ENCODE data around the gene LILRB1. TPM values are rescaled to one million over a fixed set of nuclear protein-coding genes. Genes with fewer than 3 reads are reported as not detected.

LILRB1 gene
- total RNA-seq, 5 donors from 2014 or later (not counting 1 experiment from before 2014, with no cell fraction given) = 2.0 to 26.9 (median 3.6) TPM

- Mint-ChIP-seq H3K27ac (no peak overlapping the region), H3K4me1 (no peaks in the 10 kb centered on the region), H3K27me3 (peaks cover 36 to 53% of the 10 kb centered on the region in 2 donors), H3K4me3 (no peak overlapping the region), H3K36me3 (no peaks in the 10 kb centered on the region), H3K9me3 (peaks cover 5 to 22% (median 7%) of the 10 kb centered on the region in 3 donors)
- H3K4me1 ChIP-seq (ENCODE audit: control insufficient read depth in 1 of 2, extremely low read depth in 1 of 2, insufficient read depth in 2 of 2, low read length in 2 of 2) = no peaks in the 10 kb centered on the region
- CTCF ChIA-PET = no interaction called here
- no peaks in the 10 kb centered on the region for H3K9me3 ChIP-seq
- POLR2A ChIA-PET = interaction anchor here in 1 of 2 donors (0.6 kb wide), 1 partner anchor 77 kb away, joined by 3 read pairs; no protein-coding TSS in a partner anchor
- no peaks in the 10 kb centered on the region for H3K36me3 ChIP-seq (ENCODE audit: control insufficient read depth in 2 of 2, extremely low read depth in 1 of 2, insufficient read depth in 1 of 2, low read length in 1 of 2)
- DNase-seq (no peak), ATAC-seq (replicated peaks in 1 of 4) (no peak)
- no peak overlapping the region for H3K27ac ChIP-seq (ENCODE audit: low read length)
- peaks cover 0 to 33% of the 10 kb centered on the region in 2 experiments for H3K27me3 ChIP-seq (replicated peaks in 1 of 2; ENCODE audit: control insufficient read depth in 2 of 2, extremely low read depth in 1 of 2, insufficient read depth in 2 of 2, low read length in 1 of 2)
- no peak overlapping the region for H3K4me3 ChIP-seq (ENCODE audit: control insufficient read depth in 1 of 2, extremely low read depth in 1 of 2, low read length in 1 of 2)
- 85% methylated on average over 10 of the region's 15 CpGs for WGBS (ENCODE audit: insufficient coverage)
Observed at GRCh38 chr19:54608792-54609191, 21.5 kb upstream of the LILRB1 start.

- no peaks in the 10 kb centered on the region for H3K4me1 Mint-ChIP-seq
- peak overlapping the region in 1 of 2 donors; percentile 56 for H3K27ac Mint-ChIP-seq
- WGBS (ENCODE audit: insufficient coverage) = 93% methylated on average over 18 of the region's 26 CpGs
- H3K36me3 Mint-ChIP-seq = no peaks in the 10 kb centered on the region
- H3K4me3 Mint-ChIP-seq = no peak overlapping the region
- no peak overlapping the region for H3K4me3 ChIP-seq (ENCODE audit: control insufficient read depth in 1 of 2, extremely low read depth in 1 of 2, low read length in 1 of 2)
- ATAC-seq (replicated peaks in 1 of 4) (no peak), DNase-seq (no peak)
- H3K4me1 ChIP-seq (ENCODE audit: control insufficient read depth in 1 of 2, extremely low read depth in 1 of 2, insufficient read depth in 2 of 2, low read length in 2 of 2) = no peaks in the 10 kb centered on the region
- ChIA-PET CTCF (no interaction called here), POLR2A (no interaction called here)
- H3K27me3 Mint-ChIP-seq = peaks cover 36 to 48% of the 10 kb centered on the region in 2 donors
- H3K9me3 ChIP-seq = no peaks in the 10 kb centered on the region
- peaks cover 5 to 20% (median 9%) of the 10 kb centered on the region in 3 donors for H3K9me3 Mint-ChIP-seq
- no peak overlapping the region for H3K27ac ChIP-seq (ENCODE audit: low read length)
- no peaks in the 10 kb centered on the region for H3K36me3 ChIP-seq (ENCODE audit: control insufficient read depth in 2 of 2, extremely low read depth in 1 of 2, insufficient read depth in 1 of 2, low read length in 1 of 2)
- peaks cover 0 to 33% of the 10 kb centered on the region in 2 experiments for H3K27me3 ChIP-seq (replicated peaks in 1 of 2; ENCODE audit: control insufficient read depth in 2 of 2, extremely low read depth in 1 of 2, insufficient read depth in 2 of 2, low read length in 1 of 2)
Observed at GRCh38 chr19:54609356-54609791, 20.9 kb upstream of the LILRB1 start.

- peaks cover 0 to 22% of the 10 kb centered on the region in 2 experiments for H3K27me3 ChIP-seq (replicated peaks in 1 of 2; ENCODE audit: control insufficient read depth in 2 of 2, extremely low read depth in 1 of 2, insufficient read depth in 2 of 2, low read length in 1 of 2)
- Mint-ChIP-seq H3K27ac (no peak overlapping the region), H3K4me1 (peaks cover 0 to 5% (median 0%) of the 10 kb centered on the region in 3 donors), H3K4me3 (no peak overlapping the region), H3K36me3 (no peaks in the 10 kb centered on the region), H3K27me3 (peaks cover 12 to 26% of the 10 kb centered on the region in 2 donors), H3K9me3 (peaks cover 5 to 13% (median 8%) of the 10 kb centered on the region in 3 donors)
- DNase-seq (no peak), ATAC-seq (replicated peaks in 1 of 4) (no peak)
- ChIA-PET POLR2A (no interaction called here), CTCF (no interaction called here)
- H3K4me1 ChIP-seq (ENCODE audit: control insufficient read depth in 1 of 2, extremely low read depth in 1 of 2, insufficient read depth in 2 of 2, low read length in 2 of 2) = no peaks in the 10 kb centered on the region
- no peaks in the 10 kb centered on the region for H3K9me3 ChIP-seq
- H3K4me3 ChIP-seq (ENCODE audit: control insufficient read depth in 1 of 2, extremely low read depth in 1 of 2, low read length in 1 of 2) = no peak overlapping the region
- H3K27ac ChIP-seq (ENCODE audit: low read length) = no peak overlapping the region
- no peaks in the 10 kb centered on the region for H3K36me3 ChIP-seq (ENCODE audit: control insufficient read depth in 2 of 2, extremely low read depth in 1 of 2, insufficient read depth in 1 of 2, low read length in 1 of 2)
- WGBS (ENCODE audit: insufficient coverage) = 78% methylated on average over 1 of the region's 1 CpG
Observed at GRCh38 chr19:54612428-54612827, 17.9 kb upstream of the LILRB1 start.

GRCh38 chr19:54614726-54615125 lies 15.6 kb upstream of the LILRB1 start:
- no peaks in the 10 kb centered on the region for H3K36me3 Mint-ChIP-seq
- ChIA-PET CTCF (no interaction called here), POLR2A (no interaction called here)
- no peak for ATAC-seq (replicated peaks in 1 of 4)
- no peak overlapping the region for H3K4me3 Mint-ChIP-seq
- H3K27ac Mint-ChIP-seq = no peak overlapping the region
- no peaks in the 10 kb centered on the region for H3K27me3 ChIP-seq (replicated peaks in 1 of 2; ENCODE audit: control insufficient read depth in 2 of 2, extremely low read depth in 1 of 2, insufficient read depth in 2 of 2, low read length in 1 of 2)
- peaks cover 6 to 9% of the 10 kb centered on the region in 2 donors for H3K27me3 Mint-ChIP-seq
- no peaks in the 10 kb centered on the region for H3K36me3 ChIP-seq (ENCODE audit: control insufficient read depth in 2 of 2, extremely low read depth in 1 of 2, insufficient read depth in 1 of 2, low read length in 1 of 2)
- peaks cover 5 to 12% (median 8%) of the 10 kb centered on the region in 3 donors for H3K9me3 Mint-ChIP-seq
- peaks cover 0 to 5% (median 0%) of the 10 kb centered on the region in 3 donors for H3K4me1 Mint-ChIP-seq
- no peak overlapping the region for H3K4me3 ChIP-seq (ENCODE audit: control insufficient read depth in 1 of 2, extremely low read depth in 1 of 2, low read length in 1 of 2)
- DNase-seq = no peak
- H3K9me3 ChIP-seq = no peaks in the 10 kb centered on the region
- WGBS (ENCODE audit: insufficient coverage) = no CpG with 5 or more reads among the region's 1 CpG
- H3K4me1 ChIP-seq (ENCODE audit: control insufficient read depth in 1 of 2, extremely low read depth in 1 of 2, insufficient read depth in 2 of 2, low read length in 2 of 2) = no peaks in the 10 kb centered on the region
- no peak overlapping the region for H3K27ac ChIP-seq (ENCODE audit: low read length)

- Mint-ChIP-seq H3K4me3 (no peak overlapping the region), H3K4me1 (peaks cover 0 to 5% (median 0%) of the 10 kb centered on the region in 3 donors), H3K36me3 (no peaks in the 10 kb centered on the region), H3K27ac (no peak overlapping the region), H3K27me3 (peaks cover 3 to 5% of the 10 kb centered on the region in 2 donors), H3K9me3 (peaks cover 5 to 9% (median 8%) of the 10 kb centered on the region in 3 donors)
- no peak overlapping the region for H3K27ac ChIP-seq (ENCODE audit: low read length)
- no peak overlapping the region for H3K4me3 ChIP-seq (ENCODE audit: control insufficient read depth in 1 of 2, extremely low read depth in 1 of 2, low read length in 1 of 2)
- ATAC-seq (replicated peaks in 1 of 4) = no peak
- CTCF ChIA-PET = no interaction called here
- DNase-seq = no peak
- no peaks in the 10 kb centered on the region for H3K36me3 ChIP-seq (ENCODE audit: control insufficient read depth in 2 of 2, extremely low read depth in 1 of 2, insufficient read depth in 1 of 2, low read length in 1 of 2)
- no peaks in the 10 kb centered on the region for H3K4me1 ChIP-seq (ENCODE audit: control insufficient read depth in 1 of 2, extremely low read depth in 1 of 2, insufficient read depth in 2 of 2, low read length in 2 of 2)
- POLR2A ChIA-PET = no interaction called here
- H3K27me3 ChIP-seq (replicated peaks in 1 of 2; ENCODE audit: control insufficient read depth in 2 of 2, extremely low read depth in 1 of 2, insufficient read depth in 2 of 2, low read length in 1 of 2) = no peaks in the 10 kb centered on the region
- H3K9me3 ChIP-seq = no peaks in the 10 kb centered on the region
- WGBS (ENCODE audit: insufficient coverage) = 71% methylated on average over 3 of the region's 3 CpGs
Observed at GRCh38 chr19:54616057-54616456, 14.2 kb upstream of the LILRB1 start.

- Histone ChIP-seq H3K9me3 (no peaks in the 10 kb centered on the region), H3K4me3 (ENCODE audit: control insufficient read depth in 1 of 2, extremely low read depth in 1 of 2, low read length in 1 of 2) (peak overlapping the region in 1 of 2 donors; percentile 34), H3K4me1 (ENCODE audit: control insufficient read depth in 1 of 2, extremely low read depth in 1 of 2, insufficient read depth in 2 of 2, low read length in 2 of 2) (no peaks in the 10 kb centered on the region), H3K27ac (ENCODE audit: low read length) (peak overlapping the region; percentile 46), H3K36me3 (ENCODE audit: control insufficient read depth in 2 of 2, extremely low read depth in 1 of 2, insufficient read depth in 1 of 2, low read length in 1 of 2) (no peaks in the 10 kb centered on the region), H3K27me3 (replicated peaks in 1 of 2; ENCODE audit: control insufficient read depth in 2 of 2, extremely low read depth in 1 of 2, insufficient read depth in 2 of 2, low read length in 1 of 2) (no peaks in the 10 kb centered on the region)
- H3K27me3 Mint-ChIP-seq = peaks cover 3 to 10% of the 10 kb centered on the region in 2 donors
- peak overlapping the region in 1 of 2 donors; percentile 58 for H3K27ac Mint-ChIP-seq
- ChIA-PET POLR2A (no interaction called here), CTCF (no interaction called here)
- H3K9me3 Mint-ChIP-seq = peaks cover 5 to 9% (median 8%) of the 10 kb centered on the region in 3 donors
- WGBS (ENCODE audit: insufficient coverage) = 61% methylated on average over 4 of the region's 5 CpGs
- peak in 1 of 35 experiments; percentile 14 for DNase-seq
- peak overlapping the region; percentile 21 to 68 (median 22) for H3K4me3 Mint-ChIP-seq
- peaks cover 0 to 5% (median 0%) of the 10 kb centered on the region in 3 donors for H3K4me1 Mint-ChIP-seq
- H3K36me3 Mint-ChIP-seq = no peaks in the 10 kb centered on the region
- no peak for ATAC-seq (replicated peaks in 1 of 4)
Observed at GRCh38 chr19:54616821-54617560, 13.3 kb upstream of the LILRB1 start.
